IPS-18c (cell line): Measurements from ENCODE around the gene ABCA10.

Experiments
- H3K4me3 ChIP-seq: 2 replicates; pipeline ENCODE4 v1.7.0; 2013; ENCODE audit warnings: low read depth, mild to moderate bottlenecking, low read length, moderate library complexity; ENCODE audit not compliant: insufficient read depth
- H3K9me3 ChIP-seq: one replicate; pipeline ENCODE4 v1.6.1; 2013; ENCODE audit warnings: mild to moderate bottlenecking, low read length, moderate library complexity; ENCODE audit not compliant: control insufficient read depth, insufficient read depth

The ABCA10 gene

GRCh38 chr17:69141431-69142174, 87.0 kb downstream of the ABCA10 start, which contains the start of gene ABCA6:
TSS of gene ABCA6 (minus strand) at chr17:69141895. CDS start at chr17:69140703, 1,192 bp downstream.
- Histone ChIP-seq H3K4me3 (no peak within 1 kb of the TSS), H3K9me3 (no peaks in the 10 kb centered on the region)

- no peak overlapping the region for H3K4me3 ChIP-seq
- no peaks in the 10 kb centered on the region for H3K9me3 ChIP-seq
Measured at GRCh38 chr17:69134112-69134511, 94.5 kb downstream of the ABCA10 start.

GRCh38 chr17:69130627-69131296, 97.9 kb downstream of the ABCA10 start:
- no peak overlapping the region for H3K4me3 ChIP-seq

GRCh38 chr17:69123626-69124025, 105.0 kb downstream of the ABCA10 start:
- Histone ChIP-seq H3K4me3 (no peak overlapping the region), H3K9me3 (no peaks in the 10 kb centered on the region)

More at GRCh38 chr17:69130627-69131296, 97.9 kb downstream of the ABCA10 start:
- H3K9me3 ChIP-seq, result no peaks in the 10 kb centered on the region

- H3K9me3 ChIP-seq, result no peaks in the 10 kb centered on the region
Measured at GRCh38 chr17:69122065-69122464, 106.6 kb downstream of the ABCA10 start.

GRCh38 chr17:69117855-69118784, 110.5 kb downstream of the ABCA10 start:
- Histone ChIP-seq H3K9me3 (no peaks in the 10 kb centered on the region), H3K4me3 (no peak overlapping the region)

More at GRCh38 chr17:69122065-69122464, 106.6 kb downstream of the ABCA10 start:
- no peak overlapping the region for H3K4me3 ChIP-seq

- Histone ChIP-seq H3K9me3 (no peaks in the 10 kb centered on the region), H3K4me3 (no peak overlapping the region)
Measured at GRCh38 chr17:69111794-69112193, 116.8 kb downstream of the ABCA10 start.

GRCh38 chr17:69105907-69106730, 122.5 kb downstream of the ABCA10 start:
- Histone ChIP-seq H3K9me3 (no peaks in the 10 kb centered on the region), H3K4me3 (no peak overlapping the region)

- H3K9me3 ChIP-seq, result no peaks in the 10 kb centered on the region
- H3K4me3 ChIP-seq, result no peak overlapping the region
Measured at GRCh38 chr17:69103557-69104233, 124.9 kb downstream of the ABCA10 start.

- Histone ChIP-seq H3K9me3 (no peaks in the 10 kb centered on the region), H3K4me3 (no peak overlapping the region)
Measured at GRCh38 chr17:69098625-69099024, 130.0 kb downstream of the ABCA10 start.
